ENCODE data around the gene ERC1. TPM values are rescaled to one million over a fixed set of nuclear protein-coding genes. Genes with fewer than 3 reads are reported as not detected.

Gene ERC1
- total and polyA plus RNA-seq, 2 donors (not counting 3 experiments of a cell fraction or from before 2014, with no cell fraction given): 11.7 to 66.1 TPM

GRCh38 chr12:1174659-1175058, 183.6 kb downstream of the ERC1 start:
- Histone ChIP-seq H3K9me1 (replicated peaks; ENCODE audit: control insufficient read depth, extremely low read depth, insufficient read depth, low read length) (no peaks in the 10 kb centered on the region), H3K4me1 (ENCODE audit: control insufficient read depth, extremely low read depth, insufficient read depth, low read length) (peaks cover 10% of the 10 kb centered on the region), H3K9ac (replicated peaks; ENCODE audit: extremely low read depth, insufficient read depth, low read length) (no peak overlapping the region), H3K4me2 (ENCODE audit: insufficient read depth, low read length) (no peak overlapping the region), H2AFZ (ENCODE audit: low read depth, low read length) (no peak overlapping the region), H3K79me2 (ENCODE audit: control insufficient read depth, insufficient read depth, low read length) (no peaks in the 10 kb centered on the region), H3K36me3 (ENCODE audit: control insufficient read depth in 2 of 2, extremely low read depth in 1 of 2, insufficient read depth in 2 of 2, low read length in 2 of 2) (no peaks in the 10 kb centered on the region), H3K27me3 (ENCODE audit: control insufficient read depth in 2 of 2, insufficient read depth in 2 of 2, low read length in 2 of 2) (no peaks in the 10 kb centered on the region), H4K20me1 (replicated peaks; ENCODE audit: control insufficient read depth, extremely low read depth, insufficient read depth, low read length) (no peaks in the 10 kb centered on the region), H3K4me3 (replicated peaks in 1 of 3; ENCODE audit: insufficient read depth in 1 of 3, low read depth in 1 of 3, low read length in 3 of 3) (no peak overlapping the region), H3K27ac (ENCODE audit: insufficient read depth, low read depth, low read length) (no peak overlapping the region), H3K9me3 (replicated peaks; ENCODE audit: control insufficient read depth, insufficient read depth, low read length) (no peaks in the 10 kb centered on the region)
- ChIA-PET POLR2A (no interaction called here), CTCF (no interaction called here)
- BruUV-seq (replicated peaks): no TSS peak
- TF ChIP-seq GATA2 (IDR thresholded peaks at IDR 0.05; ENCODE audit: insufficient read depth, insufficient read length, low read depth, low read length): no peak
- dilution Hi-C loops (cut with MboI; ENCODE audit: extremely low pct_ligation_motif_present, low sequenced_read_pairs): no loop called here
- intact Hi-C loops (cut with micrococcal nuclease): loop anchor here (5.0 kb wide), 1 partner anchor 42 kb away; no protein-coding TSS in a partner anchor
- no peak for DNase-seq (ENCODE audit: low read depth, low spot score)
- no peak for FAIRE-seq

- Histone ChIP-seq H4K20me1 (replicated peaks; ENCODE audit: control insufficient read depth, extremely low read depth, insufficient read depth, low read length) (no peaks in the 10 kb centered on the region), H3K9me3 (replicated peaks; ENCODE audit: control insufficient read depth, insufficient read depth, low read length) (no peaks in the 10 kb centered on the region), H3K4me2 (ENCODE audit: insufficient read depth, low read length) (no peak overlapping the region), H3K79me2 (ENCODE audit: control insufficient read depth, insufficient read depth, low read length) (no peaks in the 10 kb centered on the region), H3K36me3 (ENCODE audit: control insufficient read depth in 2 of 2, extremely low read depth in 1 of 2, insufficient read depth in 2 of 2, low read length in 2 of 2) (no peaks in the 10 kb centered on the region), H3K9me1 (replicated peaks; ENCODE audit: control insufficient read depth, extremely low read depth, insufficient read depth, low read length) (no peaks in the 10 kb centered on the region), H3K4me3 (replicated peaks in 1 of 3; ENCODE audit: insufficient read depth in 1 of 3, low read depth in 1 of 3, low read length in 3 of 3) (no peak overlapping the region), H2AFZ (ENCODE audit: low read depth, low read length) (no peak overlapping the region), H3K4me1 (ENCODE audit: control insufficient read depth, extremely low read depth, insufficient read depth, low read length) (peaks cover 10% of the 10 kb centered on the region), H3K27ac (ENCODE audit: insufficient read depth, low read depth, low read length) (no peak overlapping the region), H3K27me3 (ENCODE audit: control insufficient read depth in 2 of 2, insufficient read depth in 2 of 2, low read length in 2 of 2) (no peaks in the 10 kb centered on the region), H3K9ac (replicated peaks; ENCODE audit: extremely low read depth, insufficient read depth, low read length) (no peak overlapping the region)
- CTCF ChIA-PET: interaction anchor here (1.4 kb wide), 1 partner anchor 58 kb away, joined by 4 read pairs; no protein-coding TSS in a partner anchor
- intact Hi-C loops (cut with micrococcal nuclease) (no loop called here), dilution Hi-C loops (cut with MboI; ENCODE audit: extremely low pct_ligation_motif_present, low sequenced_read_pairs) (no loop called here)
- DNase-seq (ENCODE audit: low read depth, low spot score): no peak
- TF ChIP-seq MAX (IDR thresholded peaks at IDR 0.05; ENCODE audit: insufficient read depth, insufficient read length) (no peak), POLR2A (IDR thresholded peaks at IDR 0.05; ENCODE audit: low read depth, low read length) (no peak), FOS (IDR thresholded peaks at IDR 0.05; ENCODE audit: borderline replicate concordance, insufficient read depth, low read length) (no peak), CTCF (IDR thresholded peaks at IDR 0.05; ENCODE audit: extremely low read depth in 1 of 2, insufficient read depth in 1 of 2, low read depth in 1 of 2, low read length in 2 of 2) (no peak), POLR2AphosphoS5 (IDR thresholded peaks at IDR 0.05; ENCODE audit: insufficient read depth, low read depth, low read length) (no peak), MYC (IDR thresholded peaks at IDR 0.05; ENCODE audit: low read depth, low read length) (no peak), JUN (IDR thresholded peaks at IDR 0.05; ENCODE audit: borderline replicate concordance, insufficient read depth, insufficient read length, low read depth) (no peak), GATA2 (IDR thresholded peaks at IDR 0.05; ENCODE audit: insufficient read depth, insufficient read length, low read depth, low read length) (no peak), EZH2 (IDR thresholded peaks at IDR 0.05; ENCODE audit: borderline replicate concordance, low read depth, low read length, severe bottlenecking) (no peak)
- no peak for FAIRE-seq
- BruUV-seq (replicated peaks): no TSS peak
- POLR2A ChIA-PET: no interaction called here
These were observed 185.2 kb downstream of the ERC1 start for GRCh38 chr12:1176191-1176590.
